WERI-Rb-1 (cell line): Measurements from ENCODE around the gene CD226.

Experiments used
- DNase-seq: peaks from one replicate; pipeline ENCODE4 v3.0.0-alpha.2; 2020
- H3K27ac ChIP-seq: fragments of 250-450 bp; sonication (Bioruptor Pico); 2 replicates; pipeline ENCODE4 v1.5.1; 2020; ENCODE audit warnings: mild to moderate bottlenecking, moderate library complexity
- H3K27me3 ChIP-seq: fragments of 250-450 bp; sonication (Bioruptor Pico); 2 replicates; pipeline ENCODE4 v1.5.1; 2021; ENCODE audit warnings: mild to moderate bottlenecking, low read depth, moderate library complexity; ENCODE audit not compliant: insufficient read depth, severe bottlenecking
- H3K36me3 ChIP-seq: fragments of 250-450 bp; sonication (Bioruptor Pico); 2 replicates; pipeline ENCODE4 v1.5.1; 2020; ENCODE audit warnings: mild to moderate bottlenecking, moderate library complexity
- H3K4me3 ChIP-seq: 2 replicates; pipeline ENCODE4 v1.5.1; 2011; ENCODE audit warnings: low read depth, mild to moderate bottlenecking, control low read depth, low read length
- H3K9me3 ChIP-seq: fragments of 250-450 bp; sonication (Bioruptor Pico); 2 replicates; pipeline ENCODE4 v1.5.1; 2021; ENCODE audit warnings: mild to moderate bottlenecking, moderate library complexity; ENCODE audit not compliant: severe bottlenecking
- TF ChIP-seq, protein P1 (sequence below): IDR thresholded peaks from 2 replicates; pipeline ENCODE4 v1.5.1; 2011; ENCODE audit warnings: low read depth, mild to moderate bottlenecking, control low read depth, inconsistent platforms, low read length

CD226 gene

DNA sequence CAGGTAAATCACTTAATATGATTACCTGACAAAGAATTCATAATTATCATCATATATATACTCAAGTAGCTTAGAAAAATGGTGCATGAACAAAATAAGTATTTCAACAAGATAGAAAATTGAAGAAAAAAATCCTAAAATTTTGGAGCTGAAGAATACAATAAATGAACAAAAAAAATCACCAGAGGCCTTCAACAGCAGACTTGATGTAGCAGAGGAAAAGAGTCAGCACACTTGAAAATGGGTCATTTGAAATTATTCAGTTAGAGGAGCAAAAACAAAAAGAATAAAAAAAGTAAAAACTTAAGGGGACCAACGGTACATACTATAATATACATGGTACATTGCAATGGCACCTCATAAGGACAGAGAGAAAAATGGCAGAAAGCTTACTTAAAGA is 40.2 kb upstream of the CD226 start:
- DNase-seq = no peak
- no peak overlapping the region for H3K4me3 ChIP-seq
- no peaks in the 10 kb centered on the region for H3K36me3 ChIP-seq
- no peaks in the 10 kb centered on the region for H3K9me3 ChIP-seq
- TF ChIP-seq, protein P1, sequence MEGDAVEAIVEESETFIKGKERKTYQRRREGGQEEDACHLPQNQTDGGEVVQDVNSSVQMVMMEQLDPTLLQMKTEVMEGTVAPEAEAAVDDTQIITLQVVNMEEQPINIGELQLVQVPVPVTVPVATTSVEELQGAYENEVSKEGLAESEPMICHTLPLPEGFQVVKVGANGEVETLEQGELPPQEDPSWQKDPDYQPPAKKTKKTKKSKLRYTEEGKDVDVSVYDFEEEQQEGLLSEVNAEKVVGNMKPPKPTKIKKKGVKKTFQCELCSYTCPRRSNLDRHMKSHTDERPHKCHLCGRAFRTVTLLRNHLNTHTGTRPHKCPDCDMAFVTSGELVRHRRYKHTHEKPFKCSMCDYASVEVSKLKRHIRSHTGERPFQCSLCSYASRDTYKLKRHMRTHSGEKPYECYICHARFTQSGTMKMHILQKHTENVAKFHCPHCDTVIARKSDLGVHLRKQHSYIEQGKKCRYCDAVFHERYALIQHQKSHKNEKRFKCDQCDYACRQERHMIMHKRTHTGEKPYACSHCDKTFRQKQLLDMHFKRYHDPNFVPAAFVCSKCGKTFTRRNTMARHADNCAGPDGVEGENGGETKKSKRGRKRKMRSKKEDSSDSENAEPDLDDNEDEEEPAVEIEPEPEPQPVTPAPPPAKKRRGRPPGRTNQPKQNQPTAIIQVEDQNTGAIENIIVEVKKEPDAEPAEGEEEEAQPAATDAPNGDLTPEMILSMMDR = no peak
- no peaks in the 10 kb centered on the region for H3K27me3 ChIP-seq
- no peak overlapping the region for H3K27ac ChIP-seq

DNA sequence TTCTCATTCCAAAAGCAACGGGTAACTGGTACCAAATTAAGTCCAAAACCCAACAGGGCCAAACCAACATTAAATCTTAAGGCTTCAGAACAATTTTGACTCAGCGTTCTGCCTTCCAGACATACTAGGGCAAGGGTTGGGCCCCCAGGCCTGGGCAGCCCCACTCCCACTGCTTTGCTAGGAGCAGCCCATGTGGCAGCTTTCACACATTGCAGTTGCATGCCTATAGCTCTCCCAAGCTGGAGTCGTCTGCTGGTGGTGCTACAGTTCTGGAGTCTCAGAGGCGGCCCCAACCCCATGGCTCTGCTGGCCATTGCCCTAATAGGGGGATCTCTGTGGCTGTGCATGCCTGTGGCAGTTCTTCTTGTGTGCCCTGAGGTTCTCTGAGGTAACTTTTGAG is 37.6 kb upstream of the CD226 start:
- Histone ChIP-seq H3K9me3 (no peaks in the 10 kb centered on the region), H3K27me3 (no peaks in the 10 kb centered on the region), H3K27ac (no peak overlapping the region), H3K4me3 (no peak overlapping the region), H3K36me3 (no peaks in the 10 kb centered on the region)
- no peak for DNase-seq
- TF ChIP-seq, protein P1 = no peak

DNA sequence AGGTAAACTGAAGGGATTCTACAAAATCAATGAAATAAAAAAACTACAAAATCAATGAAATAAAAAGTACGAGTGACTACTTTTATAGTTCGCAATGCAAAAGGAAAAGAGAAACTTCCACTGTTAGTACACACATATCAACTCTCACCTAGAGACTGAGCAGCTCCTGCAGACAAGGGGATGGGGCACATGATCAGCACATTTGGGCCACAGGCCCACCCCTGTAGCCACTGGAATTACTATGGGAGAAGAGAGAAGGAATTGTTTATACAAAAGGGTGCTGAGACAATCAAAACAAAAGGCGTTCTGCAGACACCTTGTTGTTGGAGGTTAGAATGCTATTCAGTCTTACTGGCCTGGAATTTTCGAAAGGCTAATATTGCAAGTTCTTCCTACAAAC is 34.7 kb upstream of the CD226 start:
- Histone ChIP-seq H3K27me3 (no peaks in the 10 kb centered on the region), H3K9me3 (no peaks in the 10 kb centered on the region), H3K27ac (no peak overlapping the region), H3K4me3 (no peak overlapping the region), H3K36me3 (no peaks in the 10 kb centered on the region)
- DNase-seq = no peak
- TF ChIP-seq, protein P1 = no peak

DNA sequence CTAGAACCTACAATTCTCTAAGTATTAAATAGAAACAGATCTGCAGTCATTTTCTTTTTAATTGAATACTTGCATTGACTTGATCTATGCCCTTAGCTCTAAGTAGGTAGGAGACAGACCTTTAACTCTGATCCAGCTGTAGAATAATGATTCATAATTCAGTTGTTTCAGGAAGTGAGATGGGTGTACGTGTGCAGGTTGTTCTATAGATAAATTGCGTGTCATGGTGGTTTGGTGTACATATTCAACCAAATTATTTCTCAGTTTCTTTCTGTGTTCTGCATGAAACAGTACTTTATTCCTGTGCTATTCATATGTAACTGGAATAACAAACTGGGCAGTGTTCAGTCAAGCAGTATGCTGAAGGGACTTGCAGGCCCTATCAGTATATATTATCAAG is 34.3 kb upstream of the CD226 start:
- no peak overlapping the region for H3K27ac ChIP-seq
- H3K4me3 ChIP-seq = no peak overlapping the region

DNA sequence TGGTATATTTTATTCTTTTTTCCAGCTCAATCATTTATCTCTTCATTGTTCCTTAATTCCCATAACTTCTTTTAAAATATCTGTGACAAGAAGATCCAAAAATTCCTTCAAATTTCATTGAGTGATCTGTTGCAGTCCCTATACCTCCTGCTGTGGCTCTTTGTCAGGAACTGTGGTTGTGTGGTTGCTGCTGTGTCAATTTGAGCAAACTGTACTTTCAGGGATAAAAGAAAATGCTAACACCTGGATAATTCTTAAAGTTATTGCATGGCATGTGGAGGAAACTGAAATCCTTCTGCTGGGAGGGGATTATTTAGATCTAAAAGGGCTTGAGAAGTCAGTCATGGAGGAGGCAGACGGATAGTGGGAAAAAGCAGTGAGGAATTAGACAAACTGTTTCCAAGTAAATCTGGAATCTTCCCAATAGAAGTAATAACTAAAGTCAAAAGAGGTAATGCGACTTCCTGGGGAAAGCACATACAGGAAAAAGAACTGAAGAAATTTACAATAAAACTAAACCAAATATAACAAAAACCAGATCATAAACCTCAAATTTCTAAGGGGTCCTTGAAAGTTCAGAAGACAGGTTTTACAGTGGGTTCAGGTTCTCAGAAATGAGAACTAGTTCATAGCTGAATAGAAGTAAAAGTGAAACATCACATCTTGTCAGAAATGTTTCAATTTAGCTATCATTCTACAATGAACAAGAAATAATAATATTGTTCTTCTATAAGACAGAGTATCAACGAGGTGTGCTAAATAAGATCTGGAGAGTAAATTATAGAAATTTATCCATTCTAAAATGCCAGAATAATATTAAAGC is 33.5 kb upstream of the CD226 start:
- no peak for DNase-seq
- no peaks in the 10 kb centered on the region for H3K9me3 ChIP-seq
- TF ChIP-seq, protein P1 = no peak
- H3K4me3 ChIP-seq = no peak overlapping the region
- no peaks in the 10 kb centered on the region for H3K27me3 ChIP-seq
- H3K36me3 ChIP-seq = no peaks in the 10 kb centered on the region
- H3K27ac ChIP-seq = no peak overlapping the region

More for the DNA sequence above, 34.3 kb upstream of the CD226 start:
- Histone ChIP-seq H3K36me3 (no peaks in the 10 kb centered on the region), H3K9me3 (no peaks in the 10 kb centered on the region), H3K27me3 (no peaks in the 10 kb centered on the region)
- TF ChIP-seq, protein P1 = no peak
- DNase-seq = no peak

DNA sequence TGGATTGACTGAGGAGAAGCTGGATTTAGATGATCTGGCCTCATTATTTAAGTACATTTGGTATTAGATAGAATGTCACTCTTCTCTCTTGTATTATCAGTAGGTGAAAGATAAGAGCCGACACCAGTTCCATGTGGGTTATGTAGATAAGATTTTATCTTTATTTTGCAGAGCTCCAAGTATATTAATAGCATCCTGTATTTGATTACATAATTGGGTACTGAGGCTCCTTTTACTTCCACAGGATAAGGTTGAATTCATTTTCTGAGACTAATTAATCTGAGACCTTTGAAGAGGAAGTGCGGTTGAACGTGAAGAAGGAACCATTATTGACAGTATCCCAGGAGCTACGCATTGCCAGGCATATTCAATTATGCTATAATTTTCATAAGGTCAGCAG is 32.8 kb upstream of the CD226 start:
- TF ChIP-seq, protein P1 = no peak
- H3K27me3 ChIP-seq = no peaks in the 10 kb centered on the region

More for the DNA sequence above, 32.8 kb upstream of the CD226 start:
- Histone ChIP-seq H3K9me3 (no peaks in the 10 kb centered on the region), H3K27ac (no peak overlapping the region), H3K36me3 (no peaks in the 10 kb centered on the region), H3K4me3 (no peak overlapping the region)
- no peak for DNase-seq
